ENCODE measurements around the gene KIF18B. TPM values are rescaled to one million over a fixed set of nuclear protein-coding genes. Genes with fewer than 3 reads are reported as not detected.

Gene KIF18B
- total and polyA plus RNA-seq, 7 donors = 0.01 to 0.17 (median 0.07) TPM; not detected in 2

DNA sequence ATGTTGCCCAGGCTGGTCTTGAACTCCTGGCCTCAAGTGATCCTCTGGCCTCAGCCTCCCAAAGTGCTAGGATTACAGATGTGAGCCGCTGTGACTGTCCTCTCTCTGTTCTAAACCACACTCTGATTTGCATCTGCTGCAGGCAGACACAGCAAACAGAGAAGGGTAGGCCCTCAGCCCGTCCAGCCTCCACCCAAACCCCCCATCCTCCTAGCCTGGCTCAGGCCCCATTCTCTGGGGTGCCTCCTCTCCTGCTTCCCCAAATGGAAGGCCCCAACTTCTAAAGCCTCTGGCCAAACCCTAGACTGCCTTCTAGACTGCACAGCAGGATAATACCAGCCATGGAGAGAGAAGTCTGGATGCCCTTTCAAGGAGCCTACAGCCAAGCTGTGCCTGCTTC, 28.2 kb downstream of the KIF18B start:
- no peaks in the 10 kb centered on the region for H3K36me3 ChIP-seq (ENCODE audit: insufficient read depth in 1 of 2, low read depth in 1 of 2)
- TF ChIP-seq, protein P1, sequence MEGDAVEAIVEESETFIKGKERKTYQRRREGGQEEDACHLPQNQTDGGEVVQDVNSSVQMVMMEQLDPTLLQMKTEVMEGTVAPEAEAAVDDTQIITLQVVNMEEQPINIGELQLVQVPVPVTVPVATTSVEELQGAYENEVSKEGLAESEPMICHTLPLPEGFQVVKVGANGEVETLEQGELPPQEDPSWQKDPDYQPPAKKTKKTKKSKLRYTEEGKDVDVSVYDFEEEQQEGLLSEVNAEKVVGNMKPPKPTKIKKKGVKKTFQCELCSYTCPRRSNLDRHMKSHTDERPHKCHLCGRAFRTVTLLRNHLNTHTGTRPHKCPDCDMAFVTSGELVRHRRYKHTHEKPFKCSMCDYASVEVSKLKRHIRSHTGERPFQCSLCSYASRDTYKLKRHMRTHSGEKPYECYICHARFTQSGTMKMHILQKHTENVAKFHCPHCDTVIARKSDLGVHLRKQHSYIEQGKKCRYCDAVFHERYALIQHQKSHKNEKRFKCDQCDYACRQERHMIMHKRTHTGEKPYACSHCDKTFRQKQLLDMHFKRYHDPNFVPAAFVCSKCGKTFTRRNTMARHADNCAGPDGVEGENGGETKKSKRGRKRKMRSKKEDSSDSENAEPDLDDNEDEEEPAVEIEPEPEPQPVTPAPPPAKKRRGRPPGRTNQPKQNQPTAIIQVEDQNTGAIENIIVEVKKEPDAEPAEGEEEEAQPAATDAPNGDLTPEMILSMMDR (IDR thresholded peaks at IDR 0.05) = no peak
- peaks cover 0 to 3% (median 0%) of the 10 kb centered on the region in 3 donors for H3K27me3 ChIP-seq (ENCODE audit: insufficient read depth in 3 of 3, low read length in 2 of 3)
- 51 to 63% (median 61%) methylated on average over 2 of the region's 2 CpGs for WGBS, 3 donors
- intact Hi-C loops (cut with DNase I) = loop anchor here in 1 of 2 donors (10.0 kb wide), 1 partner anchor 275 kb away; no protein-coding TSS in a partner anchor
- no peak overlapping the region for H3K4me3 ChIP-seq
- ATAC-seq = peak in 1 of 4 donors; percentile 5
- no peaks in the 10 kb centered on the region for H3K9me3 ChIP-seq
- DNase-seq = no peak
- no peak overlapping the region for H3K27ac ChIP-seq
- H3K4me1 ChIP-seq = no peaks in the 10 kb centered on the region

DNA sequence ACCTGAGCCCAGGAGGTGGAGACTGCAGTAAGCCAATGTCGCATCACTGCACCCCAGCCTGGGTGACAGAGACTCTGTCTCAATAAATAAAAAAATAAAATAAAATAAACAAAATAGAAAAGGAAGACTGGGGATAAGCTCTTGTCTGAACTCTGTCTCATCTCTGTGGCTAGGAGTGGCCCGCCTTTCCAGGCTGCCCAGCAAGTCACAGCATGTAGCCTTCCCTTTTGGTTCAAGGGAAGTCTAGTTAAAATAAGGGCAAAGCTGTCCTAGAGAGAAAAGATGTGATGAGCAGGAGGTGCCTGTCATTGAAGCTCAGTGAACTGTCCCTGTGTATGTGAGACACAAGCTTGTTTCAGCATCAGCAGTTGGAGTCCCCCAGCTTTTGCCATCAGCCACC, 29.6 kb downstream of the KIF18B start:
- no peak overlapping the region for H3K27ac ChIP-seq
- no peak for DNase-seq
- intact Hi-C loops (cut with DNase I) = loop anchor here in 1 of 2 donors (10.0 kb wide), 1 partner anchor 277 kb away; no protein-coding TSS in a partner anchor
- TF ChIP-seq, protein P1 (IDR thresholded peaks at IDR 0.05) = no peak
- no peak overlapping the region for H3K4me3 ChIP-seq
- no peaks in the 10 kb centered on the region for H3K4me1 ChIP-seq
- no peaks in the 10 kb centered on the region for H3K36me3 ChIP-seq (ENCODE audit: insufficient read depth in 1 of 2, low read depth in 1 of 2)
- ATAC-seq = no peak
- H3K9me3 ChIP-seq = no peaks in the 10 kb centered on the region
- WGBS, 3 donors = 93 to 100% (median 95%) methylated on average over 2 of the region's 2 CpGs
- peaks cover 0 to 7% (median 5%) of the 10 kb centered on the region in 3 donors for H3K27me3 ChIP-seq (ENCODE audit: insufficient read depth in 3 of 3, low read length in 2 of 3)

DNA sequence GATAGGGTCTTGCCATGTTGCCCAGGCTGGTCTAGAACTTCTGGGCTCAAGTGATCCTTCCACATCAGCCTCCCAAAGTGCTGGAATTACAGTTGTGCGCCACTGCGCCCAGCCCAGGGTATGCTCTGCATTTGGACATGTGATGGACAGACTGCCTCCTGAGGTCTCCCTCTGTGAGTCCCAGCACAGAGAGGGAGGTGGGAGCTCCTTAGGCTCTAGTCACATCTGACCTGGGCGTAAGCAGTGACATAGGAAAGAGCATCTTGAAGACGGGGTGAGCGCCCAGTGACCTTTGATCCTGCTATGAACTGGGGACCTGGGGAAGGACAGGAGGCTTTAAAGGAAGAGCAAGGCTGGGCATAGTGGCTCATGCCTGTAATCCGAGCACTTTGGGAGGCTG, 30.1 kb downstream of the KIF18B start:
- WGBS, 3 donors = 91 to 96% (median 93%) methylated on average over 6 of the region's 6 CpGs
- Histone ChIP-seq H3K27me3 (ENCODE audit: insufficient read depth in 3 of 3, low read length in 2 of 3) (peaks cover 0 to 13% (median 5%) of the 10 kb centered on the region in 3 donors), H3K36me3 (ENCODE audit: insufficient read depth in 1 of 2, low read depth in 1 of 2) (no peaks in the 10 kb centered on the region), H3K4me3 (no peak overlapping the region), H3K9me3 (no peaks in the 10 kb centered on the region), H3K27ac (no peak overlapping the region), H3K4me1 (no peaks in the 10 kb centered on the region)
- TF ChIP-seq, protein P1 (IDR thresholded peaks at IDR 0.05) = no peak
- intact Hi-C loops (cut with DNase I) = loop anchor here in 1 of 2 donors (10.0 kb wide), 1 partner anchor 277 kb away; no protein-coding TSS in a partner anchor
- ATAC-seq = no peak
- no peak for DNase-seq

DNA sequence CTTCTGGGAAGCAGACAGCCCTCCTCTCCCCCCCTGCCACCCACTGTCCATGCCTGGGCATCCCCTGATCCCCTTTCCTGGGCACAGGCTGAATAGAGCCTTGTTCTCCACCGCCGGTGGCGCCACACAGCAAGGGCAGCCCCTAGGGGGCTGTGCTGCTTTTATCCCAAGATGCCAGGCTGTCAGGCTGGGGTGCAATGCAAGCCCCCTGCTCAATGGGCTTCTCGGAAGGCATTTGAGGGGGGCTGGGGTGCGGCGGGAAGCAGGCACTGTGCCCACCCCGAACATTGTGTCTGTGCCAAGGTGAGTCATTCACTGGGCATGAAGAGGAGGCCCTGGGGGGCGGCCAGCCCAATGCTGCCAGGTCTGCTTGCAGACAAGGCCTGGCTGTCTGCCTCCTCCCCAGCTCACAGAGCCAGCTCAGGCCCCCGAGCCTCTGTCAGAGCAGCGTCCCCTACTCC, 30.8 kb downstream of the KIF18B start:
- no peaks in the 10 kb centered on the region for H3K36me3 ChIP-seq (ENCODE audit: insufficient read depth in 1 of 2, low read depth in 1 of 2)
- TF ChIP-seq, protein P1 (IDR thresholded peaks at IDR 0.05) = no peak
- intact Hi-C loops (cut with DNase I) = loop anchor here in 1 of 2 donors (10.0 kb wide), 1 partner anchor 278 kb away; no protein-coding TSS in a partner anchor

More for the DNA sequence above, 30.8 kb downstream of the KIF18B start:
- no peaks in the 10 kb centered on the region for H3K4me1 ChIP-seq
- ATAC-seq (peak in 2 of 4 donors; percentile 26 to 32), DNase-seq (peak in 1 of 2 donors; percentile 40)
- no peaks in the 10 kb centered on the region for H3K9me3 ChIP-seq
- no peak overlapping the region for H3K27ac ChIP-seq
- 28 to 39% (median 37%) methylated on average over 10 of the region's 10 CpGs for WGBS, 3 donors
- H3K27me3 ChIP-seq (ENCODE audit: insufficient read depth in 3 of 3, low read length in 2 of 3) = peaks cover 0 to 17% (median 5%) of the 10 kb centered on the region in 3 donors
- no peak overlapping the region for H3K4me3 ChIP-seq
